HL-60 (cell line): ENCODE results near the gene KIF26A. TPM values are rescaled to one million over a fixed set of nuclear protein-coding genes. Genes with fewer than 3 reads are reported as not detected.

Source experiments
- microRNA-seq: library from miRNA; unstranded; fragments of <30 nt; microRNA quantifications from one replicate; pipeline ENCODE4, GENCODE V29; 2018

Gene KIF26A

Small RNA genes within 50 kb of the gene (microRNA-seq; reads per million reads assigned to microRNA genes)
- not detected for gene MIR203A
- gene MIR203B: not detected
